NB4 (cell line): Measurements from ENCODE around the gene SELENOP.
"Not testable (repeated sequence)": the region's sequence is repeated elsewhere in the genome, so short reads cannot be mapped to it uniquely, and the experiment has no call there.

Source experiments
- DNase-seq: peaks from one replicate; pipeline ENCODE4 v3.0.0; 2010; ENCODE audit warnings: low read depth
- H3K4me3 ChIP-seq: one replicate; pipeline ENCODE4 v1.5.1; 2011; ENCODE audit warnings: mild to moderate bottlenecking, low read depth, low read length, moderate library complexity
- CTCF ChIP-seq: IDR thresholded peaks from one replicate; pipeline ENCODE4 v1.5.1; 2012; ENCODE audit warnings: low read depth, low read length
- MAX ChIP-seq: IDR thresholded peaks from 2 replicates; pipeline ENCODE4 v1.6.1; 2011; ENCODE audit warnings: low read depth, low read length
- MYC ChIP-seq: IDR thresholded peaks from 2 replicates; pipeline ENCODE4 v1.6.1; 2011; ENCODE audit warnings: low read depth, low read length
- POLR2A ChIP-seq: IDR thresholded peaks from 2 replicates; pipeline ENCODE4 v1.6.1; 2011; ENCODE audit warnings: mild to moderate bottlenecking; ENCODE audit not compliant: insufficient read length; ENCODE audit errors: extremely low read depth

The SELENOP gene

GRCh38 chr5:42824347-42824976 lies 12.8 kb upstream of the SELENOP start:
- no peak overlapping the region for H3K4me3 ChIP-seq
- DNase-seq: no peak
- no peak for TF ChIP-seq MAX
- TF ChIP-seq CTCF: no peak
- no peak for TF ChIP-seq MYC
- no peak for TF ChIP-seq POLR2A

DNA sequence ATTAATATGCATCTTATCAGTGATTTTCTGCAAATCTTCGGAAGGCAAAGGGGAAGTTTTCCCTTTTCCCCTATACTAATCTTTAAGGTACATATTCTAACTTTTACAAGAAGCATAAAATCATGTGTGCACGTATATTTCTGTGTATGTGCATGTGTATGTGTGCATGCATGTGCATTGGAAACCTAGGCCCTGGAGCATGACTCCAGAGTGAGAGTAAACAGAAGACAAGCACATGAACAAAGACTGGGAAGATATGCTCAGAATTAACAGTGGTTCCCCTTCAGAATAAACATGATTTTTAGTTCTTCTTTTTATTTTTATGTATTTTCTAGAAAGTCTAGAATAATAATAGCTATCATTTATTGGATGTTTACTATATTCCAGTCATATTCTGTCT lies 10.9 kb upstream of the SELENOP start:
- TF ChIP-seq MYC (no peak), POLR2A (no peak), MAX (no peak), CTCF (no peak)
- DNase-seq: no peak
- no peak overlapping the region for H3K4me3 ChIP-seq

GRCh38 chr5:42819745-42820144 lies 8.1 kb upstream of the SELENOP start:
- TF ChIP-seq CTCF: no peak
- TF ChIP-seq POLR2A: no peak
- no peak for TF ChIP-seq MYC
- no peak for TF ChIP-seq MAX
- DNase-seq: no peak
- H3K4me3 ChIP-seq: no peak overlapping the region

DNA sequence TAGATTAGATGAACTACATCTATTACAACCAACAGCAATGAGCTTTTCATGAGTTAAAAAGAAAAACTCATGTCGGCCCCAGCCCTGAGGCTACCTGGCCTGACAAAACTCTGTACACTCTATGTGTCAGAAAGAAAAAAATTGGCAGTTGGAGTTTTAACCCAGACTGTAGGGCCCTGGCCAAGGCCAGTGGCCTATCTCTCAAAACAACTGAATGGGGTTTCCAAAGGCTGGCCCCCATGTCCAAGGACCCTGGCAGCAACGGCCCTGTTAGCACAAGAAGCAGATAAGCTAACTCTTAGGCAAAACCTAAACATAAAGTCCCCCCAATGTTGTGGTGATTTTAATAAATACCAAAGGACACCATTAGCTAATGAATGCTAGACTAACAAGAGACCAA lies 4.9 kb upstream of the SELENOP start:
- H3K4me3 ChIP-seq, DNase-seq: not testable (repeated sequence)

DNA sequence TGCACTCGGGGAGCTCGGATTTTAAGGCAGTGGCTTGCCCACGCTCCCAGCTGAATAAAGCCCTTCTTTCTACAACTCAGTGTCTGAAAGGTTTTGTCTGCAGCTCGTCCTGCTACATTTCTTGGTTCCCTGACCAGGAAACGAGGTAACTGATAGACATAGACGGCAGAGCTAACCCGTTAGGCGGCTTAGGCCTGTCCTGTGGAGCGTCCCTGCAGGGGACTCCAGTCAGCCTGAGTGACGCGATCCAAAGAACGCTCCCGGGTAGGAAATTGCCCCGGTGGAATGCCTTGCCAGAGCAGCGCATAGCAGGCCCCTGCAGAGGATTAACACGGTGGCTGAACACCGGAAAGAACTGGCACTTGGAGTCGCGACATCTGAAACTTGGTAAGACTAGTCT lies 1.8 kb upstream of the SELENOP start:
- DNase-seq: no peak
- TF ChIP-seq MAX (no peak), POLR2A (no peak), CTCF (no peak), MYC (no peak)
- H3K4me3 ChIP-seq: no peak overlapping the region

DNA sequence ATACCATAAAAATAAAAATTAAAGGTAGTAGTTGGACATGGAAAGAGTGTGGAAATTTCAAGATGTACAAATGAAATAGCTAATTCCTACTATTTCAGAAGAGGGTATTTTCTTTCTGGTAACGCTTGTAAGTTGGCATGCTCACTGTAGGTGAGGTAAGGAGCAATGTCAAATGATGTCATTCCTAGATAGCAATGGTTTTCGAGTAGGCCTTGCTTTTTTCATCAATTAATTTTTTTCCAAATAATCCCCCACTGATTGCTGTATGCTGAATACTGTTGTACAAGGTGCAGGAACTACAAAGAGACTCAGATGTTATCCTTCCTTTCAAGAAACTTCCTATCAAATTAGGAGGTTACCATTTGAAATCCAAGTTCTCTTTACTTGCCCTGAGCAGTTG lies 928 bp upstream of the SELENOP start:
- no peak overlapping the region for H3K4me3 ChIP-seq
- no peak for TF ChIP-seq POLR2A
- TF ChIP-seq MYC: no peak
- TF ChIP-seq MAX: no peak
- TF ChIP-seq CTCF: no peak
- no peak for DNase-seq
